ENCODE measurements around the gene RBBP8. TPM values are rescaled to one million over a fixed set of nuclear protein-coding genes. Genes with fewer than 3 reads are reported as not detected.
"Not testable (repeated sequence)": the region's sequence is repeated elsewhere in the genome, so short reads cannot be mapped to it uniquely, and the experiment has no call there.

The RBBP8 gene
- total RNA-seq, result 6.1 TPM
- long read RNA-seq, partial matches to known transcripts, result 2 of 2 reads
- long read RNA-seq, other reads (novel, unspliced or antisense), result 0 of 2 reads

DNA sequence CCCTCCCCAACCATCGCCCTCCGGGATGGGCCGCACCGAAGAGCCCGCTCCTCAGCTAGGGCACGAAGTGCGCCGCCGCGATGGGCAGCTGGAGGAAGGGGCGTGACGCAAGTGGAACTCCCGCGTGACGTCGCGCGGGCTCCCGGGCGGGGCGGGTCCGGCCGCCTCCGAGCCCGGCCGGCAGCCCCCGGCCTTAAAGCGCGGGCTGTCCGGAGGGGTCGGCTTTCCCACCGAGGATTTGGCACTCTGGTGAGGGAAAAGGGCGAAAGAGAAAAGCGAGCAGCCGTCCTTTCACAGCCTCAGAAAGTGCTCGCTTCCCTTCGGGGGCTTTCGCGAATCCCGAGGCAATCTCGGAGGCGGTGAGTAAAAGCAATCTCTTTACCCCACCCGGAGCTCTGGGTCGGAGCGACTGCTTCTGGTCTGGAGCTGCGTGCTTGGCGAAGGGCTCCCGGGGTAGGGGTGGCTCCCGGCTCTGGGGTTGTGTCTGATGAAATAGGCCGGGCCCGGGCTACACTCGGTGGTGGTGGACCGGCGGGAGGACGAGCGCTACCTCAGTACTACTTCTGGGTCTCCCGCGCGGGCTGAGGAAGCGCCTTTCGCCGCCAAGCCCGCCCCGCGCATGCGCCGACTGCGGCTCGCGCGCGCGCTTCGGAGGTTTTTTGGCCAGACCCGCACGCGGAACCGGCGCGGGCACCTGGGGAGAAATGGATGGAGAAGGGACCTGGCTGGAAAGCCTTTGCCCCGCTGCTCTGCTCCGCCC, at the start of gene RBBP8:
TSS of gene RBBP8 (plus strand) at position 123 of the 760 bp plus-strand sequence. CDS start 3,524 bp downstream, outside the sequence.
- ATAC-seq (peak; percentile 98), DNase-seq (peak; percentile 92)
- intact Hi-C loops (cut with micrococcal nuclease), result loop anchor here (5.0 kb wide), 1 partner anchor 49 kb away; no protein-coding TSS in a partner anchor

DNA sequence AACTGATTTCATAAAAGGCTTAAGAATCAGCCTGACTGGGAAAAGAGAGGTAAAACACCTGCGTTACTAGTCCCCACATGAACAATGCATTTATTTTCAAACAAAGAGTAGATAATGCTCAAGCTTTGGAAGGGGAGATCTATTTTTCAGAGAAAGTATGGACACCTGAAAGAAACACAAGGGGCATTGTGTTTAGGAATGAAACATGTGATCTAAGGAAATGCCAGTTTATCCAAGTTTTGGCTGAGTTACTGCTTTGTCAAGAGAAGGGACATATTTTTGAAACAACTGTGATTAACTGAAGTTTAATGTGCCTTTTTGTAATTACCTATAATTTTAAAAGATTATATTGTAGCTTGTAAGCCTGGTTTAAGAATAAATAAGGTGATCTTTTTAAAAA, 49.3 kb upstream of the RBBP8 start:
- intact Hi-C loops (cut with micrococcal nuclease), result no loop called here
- DNase-seq (no peak), ATAC-seq (no peak)

DNA sequence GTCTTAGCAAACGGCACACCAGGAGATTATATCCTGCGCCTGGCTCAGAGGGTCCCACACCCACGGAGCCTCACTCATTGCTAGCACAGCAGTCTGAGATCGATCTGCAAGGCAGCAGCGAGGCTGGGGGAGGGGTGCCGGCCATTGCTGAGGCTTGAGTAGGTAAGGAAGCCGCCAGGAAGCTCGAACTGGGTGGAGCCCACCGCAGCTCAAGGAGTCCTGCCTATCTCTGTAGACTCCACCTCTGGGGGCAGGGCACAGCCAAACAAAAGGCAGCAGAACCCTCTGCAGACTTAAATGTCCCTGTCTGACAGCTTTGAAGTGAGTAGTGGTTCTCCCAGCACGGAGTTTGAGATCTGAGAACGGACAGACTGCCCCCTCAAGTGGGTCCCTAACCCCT, 47.4 kb upstream of the RBBP8 start:
- DNase-seq; intact Hi-C loops (cut with micrococcal nuclease); ATAC-seq: not testable (repeated sequence)

DNA sequence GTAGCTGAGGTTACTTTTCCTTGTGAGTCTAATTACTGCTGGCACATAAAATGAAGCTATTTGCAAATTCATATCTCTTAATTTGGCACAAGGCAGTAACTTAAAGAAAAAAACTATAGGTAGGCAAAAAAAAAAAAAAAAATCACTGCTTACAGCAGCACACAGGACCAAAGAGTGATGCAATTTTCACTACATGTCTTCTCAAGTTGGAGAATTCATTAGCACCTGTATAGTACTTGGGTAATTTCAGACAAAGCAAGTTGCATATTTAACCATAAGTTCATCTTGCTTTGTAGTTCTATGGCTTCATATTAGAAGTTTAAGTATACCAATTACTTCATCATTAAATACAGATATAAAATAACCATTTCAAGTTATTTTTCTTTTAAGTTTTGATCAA, 33.7 kb upstream of the RBBP8 start:
- intact Hi-C loops (cut with micrococcal nuclease), result no loop called here
- no peak for ATAC-seq
- no peak for DNase-seq

DNA sequence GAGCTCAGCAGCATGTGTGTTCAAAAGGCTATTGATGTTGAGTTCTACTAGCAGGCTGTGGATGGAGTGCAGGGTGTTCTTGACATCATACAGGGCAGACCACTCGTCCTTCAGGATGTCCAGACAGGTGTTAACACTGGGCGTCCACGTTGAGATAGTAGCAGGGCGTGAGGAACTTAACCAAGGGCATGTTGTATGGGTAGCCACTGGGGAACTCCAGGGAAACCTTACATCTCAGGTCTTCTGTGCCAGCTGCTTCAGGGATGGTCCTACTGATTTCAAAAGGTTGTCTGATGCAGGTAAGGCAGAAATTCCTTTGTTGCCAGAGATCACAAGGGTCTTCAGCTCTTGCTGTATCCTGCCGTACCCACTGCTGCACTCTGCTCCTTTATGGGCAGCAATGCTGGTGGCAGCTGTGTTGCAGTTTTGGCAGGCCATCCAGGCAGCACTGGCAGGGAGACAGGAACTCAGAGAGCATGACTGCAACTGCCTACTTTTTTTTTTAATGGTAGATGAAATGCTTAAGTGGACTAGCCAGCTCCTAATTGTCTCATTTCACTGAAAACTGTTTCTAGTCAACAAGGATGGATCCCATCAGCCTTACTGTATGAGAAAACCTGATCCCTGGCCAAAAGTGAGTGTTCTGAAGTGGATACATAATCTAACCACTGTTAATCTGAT, 32.4 kb upstream of the RBBP8 start:
- peak; percentile 62 for DNase-seq
- ATAC-seq, result peak; percentile 83
- intact Hi-C loops (cut with micrococcal nuclease), result no loop called here

- intact Hi-C loops (cut with micrococcal nuclease), result no loop called here
- no peak for ATAC-seq
- DNase-seq, result no peak
Measured at GRCh38 chr18:22902093-22902492, 31.0 kb upstream of the RBBP8 start.

- intact Hi-C loops (cut with micrococcal nuclease); DNase-seq; ATAC-seq: not testable (repeated sequence)
Measured at GRCh38 chr18:22903248-22903647, 29.9 kb upstream of the RBBP8 start.

GRCh38 chr18:22912149-22912548, 21.0 kb upstream of the RBBP8 start:
- no peak for ATAC-seq
- DNase-seq, result no peak
- intact Hi-C loops (cut with micrococcal nuclease), result no loop called here

DNA sequence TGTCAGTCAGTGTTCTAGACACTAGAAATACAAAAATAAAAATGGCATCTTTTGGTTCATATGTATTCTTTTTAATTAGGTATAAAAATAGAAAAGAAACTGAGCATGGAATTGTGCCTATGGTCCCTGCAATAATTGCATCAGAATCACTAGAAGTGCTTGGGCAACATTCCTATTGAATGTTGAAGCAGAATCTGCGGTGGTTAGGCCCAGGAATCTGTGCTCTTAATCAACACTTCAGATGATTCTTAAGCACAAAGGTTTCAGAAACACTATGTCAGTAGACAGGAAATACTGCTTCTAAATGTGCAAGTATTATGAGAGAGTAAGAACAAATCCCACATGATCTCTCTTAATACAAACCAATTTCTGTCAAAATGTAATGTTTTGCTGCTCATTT, 20.3 kb upstream of the RBBP8 start:
- intact Hi-C loops (cut with micrococcal nuclease), result no loop called here
- ATAC-seq, result no peak
- DNase-seq, result no peak

- DNase-seq, result no peak
- intact Hi-C loops (cut with micrococcal nuclease), result no loop called here
Measured at GRCh38 chr18:22913861-22914260, 19.3 kb upstream of the RBBP8 start.

DNA sequence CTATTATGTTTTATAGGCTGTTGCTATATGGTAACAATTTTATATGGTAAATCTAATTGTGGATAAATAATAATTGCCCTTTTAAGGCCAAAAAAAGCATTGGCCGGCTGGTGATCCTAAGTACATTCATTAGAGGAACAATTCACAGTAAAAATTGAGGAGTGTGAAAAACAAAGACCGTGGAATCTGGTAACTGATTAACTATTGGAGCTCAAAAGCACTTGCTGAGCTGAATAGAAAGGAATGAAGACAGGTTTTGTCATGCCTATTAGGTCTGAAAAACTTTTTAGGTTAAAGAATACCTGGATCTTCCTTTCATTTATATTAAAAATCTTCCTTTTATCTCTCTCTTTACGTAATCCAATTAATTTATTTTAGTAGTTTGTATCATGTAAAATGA, 18.5 kb upstream of the RBBP8 start:
- ATAC-seq (no peak), DNase-seq (no peak)
- intact Hi-C loops (cut with micrococcal nuclease), result no loop called here

More at GRCh38 chr18:22913861-22914260, 19.3 kb upstream of the RBBP8 start:
- no peak for ATAC-seq

DNA sequence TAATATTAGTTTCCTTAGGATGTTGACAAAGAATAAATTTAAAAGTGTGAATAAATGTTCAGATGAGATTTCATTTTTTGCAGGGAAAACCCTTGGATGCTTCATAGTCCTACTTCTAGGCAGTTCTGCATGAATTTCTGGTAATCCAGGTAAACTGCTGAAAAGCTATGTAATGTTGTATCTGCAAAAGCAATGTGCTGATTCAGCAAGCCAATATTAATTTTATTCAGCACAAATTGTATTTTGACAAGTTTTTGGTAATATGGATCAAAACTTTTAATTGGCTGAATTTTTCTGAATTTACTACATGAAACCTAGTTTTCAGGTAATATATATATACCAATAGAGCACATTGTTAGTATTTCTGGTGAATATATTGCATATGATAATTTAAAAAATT, 17.8 kb upstream of the RBBP8 start:
- intact Hi-C loops (cut with micrococcal nuclease), result no loop called here
- DNase-seq (no peak), ATAC-seq (no peak)

- no peak for DNase-seq
- intact Hi-C loops (cut with micrococcal nuclease), result no loop called here
- ATAC-seq, result no peak
Measured at GRCh38 chr18:22921772-22922171, 11.4 kb upstream of the RBBP8 start.

DNA sequence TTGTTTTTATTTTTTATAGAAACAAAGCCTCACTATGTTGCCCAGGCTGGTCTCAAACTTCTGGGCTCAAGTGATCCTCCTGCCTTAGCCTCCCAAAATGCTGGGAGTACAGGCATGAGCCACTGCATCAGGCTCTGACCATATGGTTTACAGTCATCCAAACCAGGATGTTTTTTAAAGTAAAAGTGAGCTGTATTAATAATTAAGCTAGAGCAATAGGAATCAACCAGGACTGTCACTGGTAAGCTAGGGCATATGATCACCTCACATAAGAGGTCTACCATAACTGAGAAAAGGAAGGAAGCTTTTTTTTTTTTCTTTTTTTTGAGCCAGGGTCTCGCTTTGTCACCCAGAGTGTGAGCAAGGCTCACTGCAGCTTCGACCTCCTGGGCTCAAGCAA, 8.5 kb upstream of the RBBP8 start:
- DNase-seq, result no peak
- intact Hi-C loops (cut with micrococcal nuclease), result no loop called here
- ATAC-seq, result no peak

DNA sequence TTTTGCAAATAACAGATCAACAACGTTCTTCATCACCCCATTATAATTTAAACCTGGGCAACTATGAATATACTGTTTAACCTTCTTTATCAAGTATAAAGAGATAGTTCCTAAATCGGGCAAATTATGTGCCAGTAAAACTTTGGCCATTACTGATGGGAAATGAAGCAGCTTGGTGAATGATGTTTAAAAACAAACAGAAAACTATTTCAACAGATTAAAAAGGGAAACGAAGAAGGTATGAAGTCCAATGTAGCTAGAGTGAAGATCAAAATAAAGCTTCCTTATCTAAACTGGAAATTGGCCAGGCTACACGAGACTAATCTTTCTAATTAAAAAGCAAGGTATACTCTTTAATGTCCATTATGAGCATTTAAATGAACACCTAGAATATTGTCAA, 6.7 kb upstream of the RBBP8 start:
- intact Hi-C loops (cut with micrococcal nuclease), result no loop called here

DNA sequence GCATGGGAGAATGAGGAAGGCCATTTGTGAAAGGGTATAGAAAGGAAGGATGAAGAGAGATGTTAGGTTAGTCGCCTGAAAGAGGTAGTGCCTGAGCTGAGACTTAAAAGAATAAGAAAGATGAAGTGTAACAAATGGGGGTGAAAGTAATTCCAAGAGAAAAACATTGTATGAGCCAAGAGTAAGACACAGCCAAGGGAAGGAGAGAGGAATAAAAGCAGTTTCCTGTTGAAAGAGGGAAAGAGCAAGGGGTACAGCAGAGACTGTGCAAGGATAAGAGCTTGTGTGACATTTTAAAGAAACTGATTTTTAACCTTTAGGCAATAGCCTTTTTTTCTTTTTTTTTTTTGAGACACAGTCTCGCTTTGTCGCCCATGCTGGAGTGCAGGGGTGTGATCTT, 4.8 kb upstream of the RBBP8 start:
- DNase-seq (no peak), ATAC-seq (no peak)
- intact Hi-C loops (cut with micrococcal nuclease), result no loop called here

More for the DNA sequence above, 6.7 kb upstream of the RBBP8 start:
- ATAC-seq (no peak), DNase-seq (no peak)

- ATAC-seq, result no peak
Measured at GRCh38 chr18:22930089-22930713, 2.9 kb upstream of the RBBP8 start.

DNA sequence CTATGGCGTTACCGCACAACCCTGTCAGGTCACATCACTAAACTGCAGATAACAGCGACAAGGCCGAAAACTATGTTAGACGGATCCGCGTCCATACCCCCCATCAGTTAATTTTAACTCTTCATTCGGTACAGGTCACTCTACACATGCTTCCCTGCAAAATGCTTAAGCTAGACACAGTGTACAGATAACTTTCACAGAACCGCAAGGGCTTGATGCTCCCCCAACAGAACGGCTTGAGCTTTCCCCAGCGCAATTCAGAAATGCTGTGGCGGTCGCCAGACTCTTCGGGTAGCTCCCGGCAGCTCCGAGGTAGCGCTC, 283 bp upstream of the RBBP8 start:
- DNase-seq, result no peak
- intact Hi-C loops (cut with micrococcal nuclease), result loop anchor here (5.0 kb wide), 1 partner anchor 49 kb away; no protein-coding TSS in a partner anchor

More at GRCh38 chr18:22930089-22930713, 2.9 kb upstream of the RBBP8 start:
- DNase-seq, result peak; percentile 65
- intact Hi-C loops (cut with micrococcal nuclease), result loop anchor here (5.0 kb wide), 1 partner anchor 52 kb away; no protein-coding TSS in a partner anchor

GRCh38 chr18:22933966-22934423, 867 bp downstream of the RBBP8 start:
- no peak for DNase-seq
- intact Hi-C loops (cut with micrococcal nuclease), result loop anchor here (5.0 kb wide), 1 partner anchor 48 kb away; no protein-coding TSS in a partner anchor
- ATAC-seq, result no peak

More for the DNA sequence above, 283 bp upstream of the RBBP8 start:
- ATAC-seq, result peak; percentile 52

DNA sequence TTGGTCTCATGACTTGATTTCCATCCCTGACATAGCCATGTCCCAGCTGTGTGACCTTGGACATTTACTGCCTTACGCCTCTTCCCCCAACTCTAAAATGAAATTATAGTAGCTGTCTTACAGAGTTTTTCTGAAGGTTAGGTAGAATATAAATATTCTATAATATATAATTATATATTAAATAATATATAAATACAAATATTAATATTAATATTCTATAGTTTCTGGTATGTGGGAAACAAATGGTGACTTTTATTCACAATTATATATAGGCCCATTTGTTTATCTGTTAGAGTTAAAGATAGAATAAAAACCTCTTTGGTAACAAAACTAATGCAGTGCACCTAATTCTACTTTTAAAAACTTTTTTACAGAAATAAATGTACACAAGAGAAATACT, 1.7 kb downstream of the RBBP8 start:
- intact Hi-C loops (cut with micrococcal nuclease), result loop anchor here (5.0 kb wide), 1 partner anchor 48 kb away; no protein-coding TSS in a partner anchor
- ATAC-seq, result no peak
- DNase-seq, result no peak
